Cerebellar nuclear complex (tissue), 1 donor: ENCODE measurements around the gene DHCR24.

Experiments used
- DNase-seq, 2 experiments: peaks; one replicate each; lab custom pipeline; 2025; lab: John Stamatoyannopoulos, UW

The DHCR24 gene

DNA sequence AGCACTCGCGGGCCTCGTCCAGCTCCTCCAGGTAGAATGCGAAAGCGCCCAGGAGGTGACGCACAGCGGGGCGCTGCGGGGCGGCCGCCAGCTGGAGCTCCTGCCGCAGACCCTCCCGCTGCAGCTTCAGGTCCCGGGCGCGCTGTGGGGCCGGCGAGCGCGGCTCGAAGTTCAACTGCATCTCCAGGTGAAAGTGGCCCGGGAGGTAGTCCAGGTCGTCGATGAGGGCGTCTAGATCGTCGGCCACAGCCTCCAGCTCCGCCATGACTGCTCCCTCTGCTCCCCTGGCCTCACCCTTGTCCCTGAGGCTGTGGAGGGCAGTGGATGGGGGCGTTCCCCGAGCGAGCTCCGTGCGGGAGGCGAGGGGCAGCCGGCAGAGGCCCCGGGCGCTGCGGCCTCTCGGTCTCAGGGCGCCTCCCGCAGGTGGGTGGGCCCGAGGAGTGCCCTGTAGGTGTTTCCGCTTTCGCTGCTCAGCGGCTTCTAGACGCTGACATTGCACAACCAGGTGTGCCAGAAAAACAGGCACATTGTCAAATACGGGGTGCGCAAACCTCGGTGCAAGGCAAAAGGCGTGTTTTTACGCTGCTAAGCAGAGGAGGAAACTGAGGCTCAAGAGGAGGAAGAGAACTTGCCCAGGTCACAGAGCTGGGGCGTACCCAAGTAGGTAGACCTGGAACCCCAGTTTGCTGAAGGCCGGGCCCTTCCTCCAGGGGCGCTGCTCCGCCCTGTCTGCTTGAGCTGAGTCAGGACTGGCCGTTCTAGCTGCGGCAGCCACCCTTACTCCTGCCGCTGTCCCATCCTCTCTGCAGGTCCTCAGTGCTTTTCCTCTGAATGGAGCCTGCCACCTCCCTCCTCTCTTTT is 85.9 kb downstream of the DHCR24 start, which contains the start of gene TTC22:
Gene TTC22 (minus strand): TSS at position 425 of the 861 bp plus-strand sequence. CDS start 160 bp downstream, at position 265.
- no peak for DNase-seq

DNA sequence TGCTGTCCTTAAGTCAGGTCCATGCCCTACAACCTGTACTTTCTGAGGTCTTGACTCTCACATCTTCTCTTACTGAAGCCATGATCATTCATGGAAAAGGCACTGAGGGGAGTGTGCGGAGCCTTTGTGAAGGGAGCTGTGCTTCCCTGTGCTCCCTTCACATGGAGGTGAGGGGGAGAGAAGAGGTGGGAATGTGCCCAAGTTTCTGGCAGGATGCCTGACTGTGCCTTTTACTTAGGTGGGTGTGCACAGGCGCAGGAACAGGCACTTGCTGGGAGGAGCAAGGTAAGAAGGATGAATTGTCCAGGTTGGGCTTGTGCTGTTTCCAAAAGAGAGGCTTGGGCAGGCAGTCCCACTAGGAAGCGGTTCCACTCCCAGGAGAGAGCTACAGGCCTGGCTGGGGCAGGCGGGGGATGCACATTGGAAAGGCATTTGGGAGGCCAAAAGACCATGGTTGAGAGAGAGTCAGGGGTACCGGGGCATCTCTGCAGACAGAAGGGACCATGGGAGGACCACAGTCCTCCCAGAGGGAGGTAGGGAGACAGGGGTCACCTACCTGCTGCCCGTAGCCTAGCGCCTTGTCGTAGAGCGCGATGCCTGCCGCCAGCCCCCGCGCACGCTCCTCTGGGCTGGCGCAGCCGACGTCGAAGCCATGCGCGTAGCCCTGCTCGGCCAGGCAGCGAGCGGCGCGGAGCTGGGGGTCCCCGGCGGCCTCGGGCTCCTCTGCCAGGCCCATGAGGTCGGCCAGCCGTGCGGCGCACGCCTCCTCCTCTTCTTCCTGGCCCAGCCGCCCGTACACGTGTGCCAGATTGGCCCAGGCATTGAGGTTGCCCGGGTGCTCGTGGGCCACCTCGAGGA is 86.7 kb downstream of the DHCR24 start:
- DNase-seq: no peak
